ENCODE measurements around the gene CPED1. TPM values are rescaled to one million over a fixed set of nuclear protein-coding genes. Genes with fewer than 3 reads are reported as not detected.

Gene CPED1
- total and polyA plus RNA-seq, 11 donors = 3.6 to 51.2 (median 24.8) TPM

DNA sequence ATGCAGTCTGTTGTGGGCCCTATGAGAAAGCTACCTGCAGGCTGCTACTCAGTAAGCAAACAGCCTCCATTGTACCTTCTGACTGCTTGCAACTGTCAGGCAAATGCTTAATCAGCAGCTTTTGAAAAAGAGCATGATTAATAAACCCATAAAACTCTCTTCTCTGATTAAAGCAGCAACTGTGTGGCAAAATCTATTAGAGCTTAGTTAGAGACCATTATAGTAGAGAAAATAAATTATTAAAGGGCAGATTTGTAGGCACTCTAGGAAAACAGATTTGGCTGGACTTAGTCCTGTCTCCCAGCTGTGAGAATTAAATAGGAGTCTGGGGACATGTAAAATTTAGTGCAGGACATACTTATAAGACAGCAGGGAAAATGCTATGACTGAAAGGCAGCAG lies 207.8 kb downstream of the CPED1 start:
- ATAC-seq = peak in 1 of 4 donors; percentile 14
- DNase-seq = no peak
- H3K4me3 ChIP-seq = no peak overlapping the region
- H3K27me3 ChIP-seq = no peaks in the 10 kb centered on the region
- peaks cover 0 to 38% (median 15%) of the 10 kb centered on the region in 12 donors for H3K4me1 ChIP-seq
- TF ChIP-seq POLR2A (IDR thresholded peaks at IDR 0.05) (no peak), CTCF (IDR thresholded peaks at IDR 0.05) (no peak)
- no peaks in the 10 kb centered on the region for H3K36me3 ChIP-seq
- H3K9me3 ChIP-seq = no peaks in the 10 kb centered on the region
- intact Hi-C loops (cut with DNase I) = no loop called here
- no peak overlapping the region for H3K27ac ChIP-seq

- no peaks in the 10 kb centered on the region for H3K27me3 ChIP-seq
- no peak for ATAC-seq
- 91 to 95% (median 94%) methylated on average over 3 of the region's 3 CpGs for WGBS, 4 donors
- no peak overlapping the region for H3K4me3 ChIP-seq
- H3K36me3 ChIP-seq = no peaks in the 10 kb centered on the region
- H3K27ac ChIP-seq = peak overlapping the region in 5 of 12 donors; percentile 16 to 68 (median 35)
- TF ChIP-seq CTCF (IDR thresholded peaks at IDR 0.05) = no peak
- TF ChIP-seq POLR2A (IDR thresholded peaks at IDR 0.05) = no peak
- no peak for DNase-seq
- H3K9me3 ChIP-seq = no peaks in the 10 kb centered on the region
- intact Hi-C loops (cut with DNase I) = no loop called here
- H3K4me1 ChIP-seq = peaks cover 0 to 38% (median 13%) of the 10 kb centered on the region in 12 donors
These were observed 208.9 kb downstream of the CPED1 start for GRCh38 chr7:121197455-121197854.

DNA sequence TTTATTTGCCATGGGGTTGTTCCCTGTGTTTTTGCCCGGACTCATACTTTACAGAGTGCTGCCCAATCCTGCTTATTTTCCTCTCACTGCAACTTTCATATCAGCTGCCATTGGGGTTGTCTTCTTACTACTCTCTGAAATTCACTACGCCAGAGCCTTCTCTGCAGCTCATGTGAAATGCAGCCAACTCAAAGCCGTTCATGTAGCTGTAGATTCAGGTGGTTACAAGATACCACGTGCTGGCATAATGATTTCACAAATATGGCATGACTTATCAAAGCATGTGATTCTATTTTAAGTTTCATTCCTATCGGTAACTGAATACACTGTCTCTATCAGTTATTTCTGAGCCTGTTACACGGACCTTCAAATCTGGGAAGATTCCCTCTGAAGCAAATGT lies 210.0 kb downstream of the CPED1 start:
- DNase-seq = peak in 2 of 5 donors; percentile 25 to 27
- WGBS, 4 donors = 48 to 66% (median 62%) methylated on average over 6 of the region's 6 CpGs
- peaks cover 0 to 38% (median 13%) of the 10 kb centered on the region in 12 donors for H3K4me1 ChIP-seq

GRCh38 chr7:121202125-121202524 lies 213.6 kb downstream of the CPED1 start:
- WGBS, 4 donors = 95 to 96% (median 96%) methylated on average over 2 of the region's 2 CpGs
- Histone ChIP-seq H3K27ac (no peak overlapping the region), H3K4me1 (peaks cover 0 to 32% (median 4%) of the 10 kb centered on the region in 12 donors), H3K36me3 (no peaks in the 10 kb centered on the region), H3K27me3 (no peaks in the 10 kb centered on the region), H3K4me3 (no peak overlapping the region), H3K9me3 (no peaks in the 10 kb centered on the region)
- intact Hi-C loops (cut with DNase I) = no loop called here
- no peak for TF ChIP-seq POLR2A (IDR thresholded peaks at IDR 0.05)
- TF ChIP-seq CTCF (IDR thresholded peaks at IDR 0.05) = no peak
- ATAC-seq (no peak), DNase-seq (no peak)

More for the DNA sequence above, 210.0 kb downstream of the CPED1 start:
- ATAC-seq = peak; percentile 82 to 88 (median 84)
- no peak for TF ChIP-seq CTCF (IDR thresholded peaks at IDR 0.05)
- TF ChIP-seq POLR2A (IDR thresholded peaks at IDR 0.05) = no peak
- Histone ChIP-seq H3K27me3 (no peaks in the 10 kb centered on the region), H3K27ac (peak overlapping the region in 10 of 12 donors; percentile 23 to 77 (median 60)), H3K36me3 (no peaks in the 10 kb centered on the region), H3K4me3 (no peak overlapping the region), H3K9me3 (no peaks in the 10 kb centered on the region)
- intact Hi-C loops (cut with DNase I) = no loop called here
